Left colon (tissue), 2 donors: ENCODE data around the gene EEF1G. TPM values are rescaled to one million over a fixed set of nuclear protein-coding genes. Genes with fewer than 3 reads are reported as not detected.
"Not testable (repeated sequence)": the region's sequence is repeated elsewhere in the genome, so short reads cannot be mapped to it uniquely, and the experiment has no call there.

Experiments used
- ATAC-seq: fragments of 200-7000 bp; cut with Tn5 transposase; one replicate; pipeline ENCODE4 v1.9.1; 2020; ENCODE audit warnings: mild to moderate bottlenecking, moderate library complexity
- DNase-seq, 2 donors: peaks; one replicate each; pipeline ENCODE4 v3.0.0-alpha.2; 2020
- intact Hi-C, 2 donors: fragments of 100-400 bp; cut with DNase I in 1 of 2; cut with micrococcal nuclease in 1 of 2; formaldehyde crosslinking; loops; one replicate each; pipeline versions ENCODE4 v1.11.2 to v1.14.0; 2022; cut with DNase I, micrococcal nuclease
- total RNA-seq, 2 donors: library from RNA; stranded (reverse); fragmentation: NEBNext Ultra II Directional; extraction: Animal tissue kit (Norgen Biotek cat#: 25700); gene quantifications; one replicate each; pipeline ENCODE4 v1.2.1, GENCODE V29; 2021
- donor health status: DM: no; HTN: no; CAD: no.
- donor health status: DM: yes; HTN: yes; CAD: no.

Gene EEF1G
- total RNA-seq, 2 donors from 2014 or later: 1,192 to 1,207 TPM

DNA sequence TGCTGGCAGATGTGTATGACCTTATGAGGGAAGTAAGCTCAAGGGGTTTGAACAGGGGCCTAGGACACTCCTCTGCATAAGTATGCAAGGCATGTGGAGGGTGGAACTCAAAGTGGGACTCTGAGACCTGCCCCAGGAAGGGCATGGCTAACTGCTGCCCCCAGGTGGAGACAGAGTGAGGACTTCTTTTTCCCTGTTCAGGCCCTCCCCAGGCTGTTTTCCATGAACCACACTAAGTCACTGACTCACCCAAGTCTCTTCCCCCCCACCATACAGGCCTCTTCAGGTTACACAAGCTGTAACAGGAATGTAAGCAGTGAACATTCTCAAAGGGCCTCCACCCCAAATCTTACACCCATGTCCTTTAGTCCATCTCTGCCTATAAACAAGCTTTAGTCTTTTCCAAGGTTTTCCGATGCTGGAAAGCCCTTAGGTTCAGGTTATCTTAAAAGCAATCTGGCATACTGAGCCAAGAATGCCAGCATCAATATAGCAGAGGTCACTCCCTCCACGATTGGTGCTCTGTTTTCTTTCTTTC lies 13.1 kb downstream of the EEF1G start:
- intact Hi-C loops: no loop called here
- peak; percentile 91 for DNase-seq
- peak; percentile 55 for ATAC-seq

DNA sequence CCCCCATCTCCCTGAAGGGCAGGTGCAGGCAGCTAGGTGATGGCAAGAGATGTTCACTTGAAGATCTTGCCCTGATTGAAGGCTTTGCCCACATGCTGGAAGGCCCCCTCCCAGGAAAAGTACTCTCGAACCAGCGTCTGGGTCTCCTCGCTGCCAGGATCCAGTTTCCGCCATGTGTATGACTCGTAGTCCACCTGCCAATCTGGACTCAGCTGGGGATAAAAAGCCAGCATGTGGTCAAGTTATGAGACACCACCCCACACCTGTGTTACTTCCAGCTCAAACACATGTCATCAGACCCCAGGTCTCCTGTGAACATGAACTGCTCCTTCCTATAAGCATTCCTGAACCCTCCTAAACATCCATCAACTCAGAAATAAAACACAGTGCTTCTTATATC lies 14.1 kb downstream of the EEF1G start:
- intact Hi-C loops: loop anchor here in 1 of 2 donors (10.0 kb wide), 1 partner anchor 165 kb away; no protein-coding TSS in a partner anchor
- DNase-seq, ATAC-seq: not testable (repeated sequence)

DNA sequence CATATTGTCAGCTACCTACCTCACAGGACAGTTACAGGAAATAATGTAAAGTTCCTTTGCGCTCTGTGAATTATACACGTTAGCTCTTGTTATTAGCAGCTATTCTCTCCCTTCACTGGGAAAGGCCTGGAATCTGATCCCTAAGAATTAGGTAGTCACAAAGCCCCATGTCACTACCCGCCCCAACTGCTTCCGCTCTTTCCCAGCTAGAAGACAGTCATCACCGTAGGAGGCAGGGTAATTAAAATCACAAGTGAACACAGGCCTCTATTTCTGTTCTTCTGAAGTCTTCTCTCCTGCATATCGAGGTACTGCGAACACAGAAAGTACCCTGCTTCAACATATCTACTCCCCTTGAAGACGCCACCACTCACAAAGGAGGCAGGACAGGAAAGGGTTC lies 14.5 kb downstream of the EEF1G start:
- ATAC-seq: no peak
- DNase-seq: no peak
- intact Hi-C loops: loop anchor here in 1 of 2 donors (10.0 kb wide), 1 partner anchor 164 kb away; no protein-coding TSS in a partner anchor

DNA sequence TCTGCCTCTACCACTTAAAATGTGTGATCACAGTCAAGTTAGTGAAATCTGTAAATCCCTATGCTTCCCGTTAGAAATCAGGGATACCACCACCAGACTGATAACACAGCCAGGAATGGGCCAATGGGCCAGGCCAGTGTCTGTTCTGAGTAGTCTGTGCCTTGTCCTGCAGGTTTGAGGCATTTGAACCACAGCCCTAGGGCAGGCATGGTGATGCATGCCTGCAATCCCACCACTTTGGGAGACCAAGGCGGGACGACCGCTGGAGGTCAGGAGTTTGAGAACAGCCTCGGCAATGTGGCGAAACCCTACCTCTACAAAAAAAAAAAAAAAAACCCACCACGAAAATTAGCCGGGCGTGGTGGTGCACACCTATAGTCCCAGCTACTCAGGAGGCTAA lies 15.0 kb downstream of the EEF1G start:
- intact Hi-C loops: loop anchor here in 1 of 2 donors (10.0 kb wide), 1 partner anchor 164 kb away; no protein-coding TSS in a partner anchor
- ATAC-seq (no peak), DNase-seq (peak in 1 of 2 donors; percentile 25)

GRCh38 chr11:62556875-62557631 lies 16.6 kb downstream of the EEF1G start:
- intact Hi-C loops: loop anchor here in 1 of 2 donors (10.0 kb wide), 1 partner anchor 162 kb away; no protein-coding TSS in a partner anchor
- DNase-seq (peak; percentile 51), ATAC-seq (peak; percentile 5)

DNA sequence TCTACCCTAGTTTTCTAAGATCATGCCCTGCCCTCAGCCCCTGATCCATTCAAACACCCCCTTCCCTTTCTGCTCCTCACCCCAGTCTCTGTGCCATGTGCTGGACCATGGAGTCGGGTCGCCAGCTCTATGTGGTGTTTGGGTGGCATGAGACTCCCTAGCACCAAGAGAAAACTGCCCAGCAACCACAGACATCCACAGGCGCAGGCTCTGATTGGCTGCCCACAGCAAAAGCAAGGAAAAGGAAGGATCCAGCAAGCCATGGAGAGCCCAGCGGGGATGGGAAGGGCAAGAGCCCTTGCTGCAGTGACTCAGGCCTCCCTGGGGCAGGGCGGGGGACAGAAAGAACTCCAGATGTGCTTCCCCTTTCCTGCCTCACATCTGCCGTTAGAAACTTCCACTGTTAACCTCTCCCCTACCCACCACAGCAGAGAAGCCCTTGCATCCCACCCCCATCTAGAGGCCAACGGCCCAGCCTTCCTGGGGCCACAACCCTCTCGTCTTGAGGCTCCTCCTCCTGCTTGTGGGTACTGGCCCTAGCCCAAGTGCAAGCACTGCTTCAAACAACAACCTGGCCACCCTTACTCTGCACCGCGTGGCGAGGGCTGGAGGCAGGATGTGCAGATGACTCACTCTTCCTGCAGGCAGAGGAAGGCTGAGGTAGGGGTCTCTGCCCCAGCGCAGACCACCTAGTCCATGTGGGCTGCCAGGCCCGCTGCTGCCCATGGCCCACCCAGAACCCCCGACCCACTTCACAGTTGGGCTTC lies 17.4 kb downstream of the EEF1G start:
- intact Hi-C loops: loop anchor here in 1 of 2 donors (10.0 kb wide), 1 partner anchor 161 kb away; no protein-coding TSS in a partner anchor
- DNase-seq (peak; percentile 85 to 94), ATAC-seq (peak; percentile 54)

GRCh38 chr11:62555464-62556107 lies 18.1 kb downstream of the EEF1G start:
- ATAC-seq (no peak), DNase-seq (peak; percentile 45 to 64)
- intact Hi-C loops: loop anchor here in 1 of 2 donors (10.0 kb wide), 1 partner anchor 161 kb away; no protein-coding TSS in a partner anchor

GRCh38 chr11:62554387-62555167 lies 19.1 kb downstream of the EEF1G start:
- DNase-seq (peak; percentile 72 to 75), ATAC-seq (no peak)
- intact Hi-C loops: loop anchor here in 1 of 2 donors (10.0 kb wide), 1 partner anchor 160 kb away; no protein-coding TSS in a partner anchor

- intact Hi-C loops: loop anchor here in 1 of 2 donors (10.0 kb wide), 1 partner anchor 159 kb away; no protein-coding TSS in a partner anchor
- ATAC-seq (peak; percentile 23), DNase-seq (peak; percentile 40 to 74)
Measured at GRCh38 chr11:62553839-62554361, 19.8 kb downstream of the EEF1G start.

DNA sequence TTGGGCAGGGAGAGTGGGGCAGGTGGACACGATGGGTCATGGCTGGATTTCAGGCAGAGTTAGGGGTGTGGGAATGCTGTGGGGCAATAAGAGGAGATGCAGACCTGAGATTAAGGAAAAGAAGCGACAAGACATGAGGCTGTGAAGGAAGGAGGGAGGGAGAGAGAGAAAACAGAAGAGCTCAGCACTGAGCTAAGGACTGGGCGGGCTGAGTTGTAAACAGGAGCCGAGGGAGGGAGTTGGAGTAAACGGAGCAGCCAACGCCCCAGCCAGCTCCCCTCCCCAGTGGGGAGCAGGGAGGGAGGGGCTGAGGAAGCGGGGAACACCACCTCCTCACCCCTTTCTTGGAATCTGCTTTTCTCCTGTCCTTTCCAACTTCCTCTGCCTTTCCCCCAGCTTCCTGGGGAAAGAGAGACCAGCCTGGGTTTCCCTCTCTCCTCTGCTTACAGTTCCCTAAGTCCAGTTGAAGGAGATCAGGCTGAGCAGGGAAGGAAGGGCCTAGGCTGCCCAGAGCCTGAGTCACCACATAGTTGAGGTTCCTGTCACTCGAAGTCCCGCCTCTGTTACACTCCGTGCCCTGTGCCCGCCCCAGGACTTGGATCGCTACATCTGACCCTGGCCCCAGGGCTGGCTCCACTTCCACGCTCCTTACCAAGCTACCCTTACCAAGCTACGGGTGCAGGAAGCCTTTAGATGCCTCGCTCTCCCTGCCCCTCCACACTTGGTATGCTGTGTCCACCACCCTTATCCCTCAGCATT lies 20.4 kb downstream of the EEF1G start:
- DNase-seq: peak; percentile 87 to 95

DNA sequence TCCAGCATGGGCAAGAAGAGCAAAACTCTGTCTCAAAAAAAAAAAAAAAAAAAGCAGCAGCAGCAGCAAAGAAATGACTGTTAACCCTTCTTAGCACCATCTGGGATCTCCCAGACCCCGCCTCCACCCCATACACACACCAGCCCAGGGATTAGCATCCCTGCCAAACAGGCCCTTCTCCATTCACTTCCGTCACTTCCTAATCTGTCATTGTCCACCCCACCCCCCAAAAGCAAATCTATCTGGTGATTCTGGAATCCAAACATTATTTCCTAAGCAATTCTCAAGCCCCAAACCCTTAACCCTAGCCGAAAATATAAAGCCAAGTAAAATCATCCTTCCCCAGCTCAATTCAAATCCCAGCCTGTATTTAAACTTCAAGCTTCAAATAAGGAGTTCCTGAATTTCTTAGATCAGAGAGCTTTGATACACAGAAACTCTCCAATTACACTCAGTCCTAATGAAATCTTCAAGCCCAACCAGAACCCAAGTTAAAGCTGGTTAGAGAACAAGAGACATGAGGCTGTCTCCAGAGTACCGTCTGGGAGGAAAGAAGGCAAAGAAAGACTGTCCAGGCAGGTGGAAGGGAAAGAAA lies 21.1 kb downstream of the EEF1G start:
- intact Hi-C loops: loop anchor here in 1 of 2 donors (10.0 kb wide), 1 partner anchor 158 kb away; no protein-coding TSS in a partner anchor
- DNase-seq (peak; percentile 48 to 53), ATAC-seq (no peak)

More for the DNA sequence above, 20.4 kb downstream of the EEF1G start:
- intact Hi-C loops: loop anchor here in 1 of 2 donors (10.0 kb wide), 1 partner anchor 158 kb away; no protein-coding TSS in a partner anchor
- peak; percentile 68 for ATAC-seq

DNA sequence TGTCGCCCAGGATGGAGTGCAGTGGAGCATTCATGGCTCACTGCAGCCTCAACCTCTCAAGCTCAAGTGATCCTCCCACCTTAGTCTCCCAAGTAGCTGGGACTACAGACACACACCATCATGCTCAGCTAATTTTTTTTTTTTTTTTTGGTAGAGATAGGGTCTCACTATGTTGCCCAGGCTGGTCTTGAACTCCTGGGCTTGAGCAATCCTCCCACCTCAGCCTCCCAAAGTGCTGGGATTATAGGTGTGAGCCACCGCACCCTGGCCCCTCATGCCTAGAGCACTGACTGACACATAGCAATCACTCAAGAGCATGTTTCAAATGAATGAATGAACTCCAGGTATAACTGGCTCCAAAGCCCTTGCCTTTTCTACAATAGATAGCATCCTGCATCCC lies 23.2 kb downstream of the EEF1G start:
- intact Hi-C loops: loop anchor here in 1 of 2 donors (10.0 kb wide), 1 partner anchor 156 kb away; no protein-coding TSS in a partner anchor

DNA sequence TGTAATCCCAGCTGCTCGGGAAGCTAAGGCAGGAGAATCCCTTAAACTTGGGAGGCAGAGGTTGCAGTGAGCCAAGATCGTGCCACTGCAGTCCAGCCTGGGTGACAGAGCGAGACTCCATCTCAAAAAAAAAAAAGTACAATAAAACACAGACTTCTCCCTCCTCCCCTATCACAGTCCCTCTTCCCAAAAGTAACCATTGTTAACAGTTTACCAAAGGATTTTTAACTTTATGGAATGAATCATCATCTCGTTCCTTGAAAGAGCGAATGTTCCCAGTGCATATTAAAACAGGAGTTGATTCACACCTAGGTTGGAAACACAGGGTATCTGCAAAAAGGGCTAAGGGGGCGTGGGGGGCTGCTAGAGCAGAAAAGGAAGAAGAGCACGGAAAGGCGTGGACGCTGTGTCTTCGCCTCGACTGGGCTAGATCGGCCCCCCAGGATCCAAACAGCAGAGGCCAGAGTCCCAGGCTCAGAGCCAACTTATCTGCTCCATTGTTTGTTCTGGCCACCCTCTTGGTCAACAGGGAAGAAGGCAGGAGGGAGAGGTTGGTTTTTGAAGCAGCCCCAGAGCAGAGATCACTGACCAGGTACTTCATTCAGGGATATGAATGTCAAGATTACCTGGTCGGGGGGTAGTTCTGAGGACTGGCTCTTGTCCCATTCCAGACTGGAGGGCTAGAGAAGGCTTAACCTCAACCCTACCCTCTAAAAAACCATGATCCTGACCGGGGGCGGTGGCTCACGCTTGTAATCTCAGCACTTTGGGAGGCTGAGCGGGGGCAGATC lies 25.0 kb downstream of the EEF1G start:
- DNase-seq (peak; percentile 76), ATAC-seq (peak; percentile 25)
- intact Hi-C loops: loop anchor here in 1 of 2 donors (10.0 kb wide), 1 partner anchor 124 kb away; no protein-coding TSS in a partner anchor

More for the DNA sequence above, 23.2 kb downstream of the EEF1G start:
- not testable (repeated sequence) for ATAC-seq, DNase-seq

GRCh38 chr11:62547691-62548281 lies 25.9 kb downstream of the EEF1G start:
- intact Hi-C loops: loop anchor here in 1 of 2 donors (10.0 kb wide), 1 partner anchor 123 kb away; no protein-coding TSS in a partner anchor
- ATAC-seq: no peak

More at GRCh38 chr11:62547691-62548281, 25.9 kb downstream of the EEF1G start:
- DNase-seq: peak; percentile 42 to 58
